SW480 (cell line): ENCODE data around the gene WASHC3.
"Not testable (repeated sequence)": the region's sequence is repeated elsewhere in the genome, so short reads cannot be mapped to it uniquely, and the experiment has no call there.

Experiments used
- DNase-seq: peaks from one replicate; pipeline ENCODE4 v3.0.0-alpha.2; 2016; ENCODE audit warnings: low spot score

WASHC3 gene

GRCh38 chr12:102061560-102062418, at the start of gene WASHC3:
TSS of gene WASHC3 (minus strand) at chr12:102061991. CDS start at chr12:102061962, 29 bp downstream.
- peak; percentile 88 for DNase-seq

- DNase-seq, result no peak
Measured at GRCh38 chr12:102110782-102111181, 49.0 kb upstream of the WASHC3 start.

- no peak for DNase-seq
Measured at GRCh38 chr12:102107970-102108369, 46.2 kb upstream of the WASHC3 start.

- no peak for DNase-seq
Measured at GRCh38 chr12:102106905-102107304, 45.1 kb upstream of the WASHC3 start.

GRCh38 chr12:102096855-102097254, 35.1 kb upstream of the WASHC3 start:
- DNase-seq, result no peak

GRCh38 chr12:102095677-102096263, 34.0 kb upstream of the WASHC3 start:
- peak; percentile 31 for DNase-seq

- no peak for DNase-seq
Measured at GRCh38 chr12:102093319-102093718, 31.5 kb upstream of the WASHC3 start.

GRCh38 chr12:102089228-102089835, 27.5 kb upstream of the WASHC3 start:
- not testable (repeated sequence) for DNase-seq

GRCh38 chr12:102080842-102081241, 19.1 kb upstream of the WASHC3 start:
- DNase-seq, result no peak

- not testable (repeated sequence) for DNase-seq
Measured at GRCh38 chr12:102072092-102072491, 10.3 kb upstream of the WASHC3 start.

- no peak for DNase-seq
Measured at GRCh38 chr12:102069707-102070106, 7.9 kb upstream of the WASHC3 start.

- no peak for DNase-seq
Measured at GRCh38 chr12:102067574-102068258, 5.9 kb upstream of the WASHC3 start.

GRCh38 chr12:102064476-102064875, 2.7 kb upstream of the WASHC3 start:
- no peak for DNase-seq

GRCh38 chr12:102063069-102063468, 1.3 kb upstream of the WASHC3 start:
- peak; percentile 2 for DNase-seq

GRCh38 chr12:102062419-102062806, 622 bp upstream of the WASHC3 start:
- no peak for DNase-seq

GRCh38 chr12:102061096-102061559, 663 bp downstream of the WASHC3 start:
- DNase-seq, result peak; percentile 22

- peak; percentile 95 for DNase-seq
Measured at GRCh38 chr12:102059343-102059742, 2.4 kb downstream of the WASHC3 start.

- no peak for DNase-seq
Measured at GRCh38 chr12:102054345-102054744, 7.4 kb downstream of the WASHC3 start.

GRCh38 chr12:102053062-102053349, 8.8 kb downstream of the WASHC3 start:
- DNase-seq, result no peak

GRCh38 chr12:102052192-102053061, 9.4 kb downstream of the WASHC3 start:
- DNase-seq, result no peak

GRCh38 chr12:102051431-102051965, 10.3 kb downstream of the WASHC3 start:
- no peak for DNase-seq
